A549 (cell line): ENCODE measurements around the gene TMEM184C. TPM values are rescaled to one million over a fixed set of nuclear protein-coding genes. Genes with fewer than 3 reads are reported as not detected.
A peak's percentile ranks its signal among the peaks of the same experiment; 100 is the strongest.

Experiments
- ATAC-seq, 2 experiments: fragments of 200-7000 bp in 1 of 2; fragments of >200 bp in 1 of 2; cut with Nextera tagmentation in 1 of 2; cut with Tn5 transposase in 1 of 2; 3 replicates each; pipeline versions ENCODE4 v1.8.0 to v1.9.1; 2018 to 2020; ENCODE audit warnings: mild to moderate bottlenecking in 1 of 2, moderate library complexity in 1 of 2
- CTCF ChIA-PET: fragments of 300-600 bp; sonication (Branson Sonifier 250); formaldehyde crosslinking; extraction: SDS; loops from one replicate; lab custom pipeline; 2021; ENCODE audit warnings: antibody characterized with exemption, inconsistent platforms; lab: Yijun Ruan, JAX
- POLR2A ChIA-PET: fragments of 350-600 bp; formaldehyde crosslinking; extraction: SDS; loops from one replicate; lab custom pipeline; 2021; ENCODE audit warnings: antibody characterized with exemption, inconsistent platforms; lab: Yijun Ruan, JAX
- DNase-seq, 2 experiments: peaks; one replicate each; pipeline versions ENCODE4 v3.0.0 to v3.0.0-alpha.2; 2011 to 2016; ENCODE audit warnings: low read depth in 1 of 2, low spot score in 1 of 2
- FAIRE-seq: peaks from 2 replicates; lab custom pipeline; 2011; peaks lifted over from hg19 to GRCh38; lab: Jason Lieb, UNC
- H3K27ac ChIP-seq, 2 experiments: fragments of >200 bp; sonication (Bioruptor Twin); formaldehyde crosslinking; 3 replicates each; pipeline ENCODE4 v1.5.1; 2016 to 2017
- H3K4me1 ChIP-seq: fragments of >200 bp; sonication (Bioruptor Twin); formaldehyde crosslinking; 3 replicates; pipeline ENCODE4 v1.6.1; 2016
- H3K4me2 ChIP-seq: fragments of >200 bp; sonication (Bioruptor Twin); formaldehyde crosslinking; 3 replicates; pipeline ENCODE4 v1.6.1; 2016
- H3K4me3 ChIP-seq: fragments of >200 bp; sonication (Bioruptor Twin); formaldehyde crosslinking; 3 replicates; pipeline ENCODE4 v1.5.1; 2016
- H3K9me3 ChIP-seq: fragments of >200 bp; sonication (Bioruptor Twin); formaldehyde crosslinking; 3 replicates; pipeline ENCODE4 v1.6.1; 2016
- CBX8 ChIP-seq: fragments of 200-600 bp; sonication (generic); IDR thresholded peaks from 2 replicates; pipeline ENCODE4 v1.6.1; 2016
- CEBPB ChIP-seq, 2 experiments: fragments of >200 bp in 1 of 2; sonication (Bioruptor Twin) in 1 of 2; formaldehyde crosslinking in 1 of 2; IDR thresholded peaks; 2 replicates each; pipeline ENCODE4 v1.6.1; 2012 to 2016
- CHD2 ChIP-seq: fragments of 150-350 bp; IDR thresholded peaks from 2 replicates; pipeline ENCODE4 v1.6.1; 2014; ENCODE audit warnings: low read length; ENCODE audit not compliant: partially characterized antibody
- EP300 ChIP-seq, 2 experiments: fragments of >200 bp; sonication (Bioruptor Twin); formaldehyde crosslinking; IDR thresholded peaks; 2 replicates in 1 of 2; 3 replicates in 1 of 2; pipeline ENCODE4 v1.6.1; 2016 to 2017
- ESRRA ChIP-seq: fragments of 150-350 bp; IDR thresholded peaks from 2 replicates; pipeline ENCODE4 v1.6.1; 2014; ENCODE audit warnings: mild to moderate bottlenecking, low read length, borderline replicate concordance
- FOSL2 ChIP-seq, 2 experiments: fragments of 450-650 bp in 1 of 2; fragments of >200 bp in 1 of 2; sonication (Bioruptor Twin) in 1 of 2; formaldehyde crosslinking; IDR thresholded peaks; 2 replicates each; pipeline versions ENCODE4 v1.5.0 to v1.6.1; 2016 to 2020; ENCODE audit warnings: mild to moderate bottlenecking in 1 of 2, moderate library complexity in 1 of 2
- FOXS1 ChIP-seq: fragments of 250-450 bp; sonication (Bioruptor Pico); IDR thresholded peaks from 2 replicates; pipeline ENCODE4 v1.5.0; 2020; ENCODE audit warnings: mild to moderate bottlenecking, moderate library complexity
- GATA3 ChIP-seq: IDR thresholded peaks from 2 replicates; pipeline ENCODE4 v1.6.1; 2012; ENCODE audit warnings: borderline replicate concordance
- HDAC2 ChIP-seq: fragments of 200-600 bp; sonication (generic); IDR thresholded peaks from 2 replicates; pipeline ENCODE4 v1.6.1; 2016
- HEYL ChIP-seq: fragments of 250-450 bp; sonication (Bioruptor Pico); IDR thresholded peaks from 2 replicates; pipeline ENCODE4 v1.8.0; 2021; ENCODE audit warnings: mild to moderate bottlenecking, moderate library complexity
- HOXA7 ChIP-seq: fragments of 250-450 bp; sonication (Bioruptor Pico); IDR thresholded peaks from 2 replicates; pipeline ENCODE4 v1.5.0; 2020; ENCODE audit warnings: mild to moderate bottlenecking, moderate library complexity
- JUN ChIP-seq, 2 experiments: fragments of >200 bp; sonication (Bioruptor Twin); formaldehyde crosslinking; IDR thresholded peaks; 2 replicates in 1 of 2; 3 replicates in 1 of 2; pipeline ENCODE4 v1.6.1; 2016 to 2017
- KDM5A ChIP-seq: fragments of 200-600 bp; sonication (generic); IDR thresholded peaks from 2 replicates; pipeline ENCODE4 v1.6.1; 2016; ENCODE audit warnings: antibody characterized with exemption, mild to moderate bottlenecking
- MAFK ChIP-seq: fragments of 450-650 bp; IDR thresholded peaks from 2 replicates; pipeline ENCODE4 v1.6.1; 2014; ENCODE audit not compliant: partially characterized antibody
- NPAS2 ChIP-seq: fragments of 250-450 bp; sonication (Bioruptor Pico); IDR thresholded peaks from 2 replicates; pipeline ENCODE4 v1.8.0; 2022; ENCODE audit warnings: mild to moderate bottlenecking, moderate library complexity, borderline replicate concordance
- NR3C1 ChIP-seq: fragments of >200 bp; sonication (Bioruptor Twin); formaldehyde crosslinking; IDR thresholded peaks from 3 replicates; pipeline ENCODE4 v1.6.1; 2017
- PHF8 ChIP-seq: fragments of 200-600 bp; sonication (generic); IDR thresholded peaks from 2 replicates; pipeline ENCODE4 v1.6.1; 2016; ENCODE audit warnings: low read depth, mild to moderate bottlenecking, antibody characterized with exemption, moderate library complexity, borderline replicate concordance
- POLR2A ChIP-seq: IDR thresholded peaks from 2 replicates; pipeline ENCODE4 v1.6.1; 2012; ENCODE audit warnings: mild to moderate bottlenecking, low read length
- RAD21 ChIP-seq, 2 experiments: fragments of >200 bp in 1 of 2; sonication (Bioruptor Twin) in 1 of 2; formaldehyde crosslinking in 1 of 2; IDR thresholded peaks in 1 of 2; conservative IDR thresholded peaks in 1 of 2; 2 replicates in 1 of 2; 3 replicates in 1 of 2; pipeline ENCODE4 v1.6.1; 2012 to 2018; ENCODE audit warnings: inconsistent platforms in 1 of 2
- RCOR1 ChIP-seq: fragments of 150-350 bp; IDR thresholded peaks from 2 replicates; pipeline ENCODE4 v1.6.1; 2014; ENCODE audit warnings: antibody characterized with exemption, low read length, low read depth
- SMC3 ChIP-seq: fragments of >200 bp; sonication (Bioruptor Twin); formaldehyde crosslinking; IDR thresholded peaks from 3 replicates; pipeline ENCODE4 v1.6.1; 2018; ENCODE audit warnings: inconsistent platforms
- TP53 ChIP-seq: fragments of 250-450 bp; sonication (Bioruptor Pico); IDR thresholded peaks from 2 replicates; pipeline ENCODE4 v1.5.0; 2021; ENCODE audit warnings: mild to moderate bottlenecking, moderate library complexity
- USF2 ChIP-seq: fragments of 450-650 bp; IDR thresholded peaks from 2 replicates; pipeline ENCODE4 v1.6.1; 2014; ENCODE audit warnings: antibody characterized with exemption
- ZFP36 ChIP-seq: fragments of 450-650 bp; IDR thresholded peaks from 2 replicates; pipeline ENCODE4 v1.6.1; 2014; ENCODE audit warnings: borderline replicate concordance; ENCODE audit not compliant: partially characterized antibody
- ZSCAN20 ChIP-seq: fragments of 250-450 bp; sonication (Bioruptor Pico); IDR thresholded peaks from 2 replicates; pipeline ENCODE4 v1.8.0; 2022; ENCODE audit warnings: mild to moderate bottlenecking, moderate library complexity
- WGBS: methylation state at CpG from one replicate; pipeline ENCODE4 v1.1.6; 2017; ENCODE audit errors: missing lambda C conversion rate; 5-methylcytosine and 5-hydroxymethylcytosine counted together
- polyA minus RNA-seq: library from RNA; depleted of rRNA, polyadenylated mRNA; stranded (reverse); fragments of >200 nt; gene quantifications from 2 replicates; pipeline ENCODE4 v1.2.3, GENCODE V29; 2011; rRNA and poly(A)+ RNA removed
- polyA plus RNA-seq, 4 experiments: library from polyadenylated mRNA; depleted of rRNA in 3 of 4; stranded (reverse); fragments of >200 nt; fragmentation: RNase III in 1 of 4; extraction: RNeasy Plus Mini Kit Qiagen cat#74134 plus additional on column Dnase treatment in 1 of 4; gene quantifications; 2 replicates in 3 of 4; 3 replicates in 1 of 4; pipeline ENCODE4 v1.2.3, GENCODE V29; 2011 to 2017
- TF ChIP-seq, protein P1 (sequence below): fragments of >200 bp; sonication (Bioruptor Twin); formaldehyde crosslinking; IDR thresholded peaks from 3 replicates; pipeline ENCODE4 v1.6.1; 2016
- TF ChIP-seq, protein P2 (sequence below): IDR thresholded peaks from 2 replicates; pipeline ENCODE4 v1.6.1; 2012
- TF ChIP-seq, protein P3 (sequence below): fragments of 150-350 bp; IDR thresholded peaks from 2 replicates; pipeline ENCODE4 v1.6.1; 2014; ENCODE audit warnings: low read depth, mild to moderate bottlenecking, low read length
- TF ChIP-seq, protein P4 (sequence below): IDR thresholded peaks from 2 replicates; pipeline ENCODE4 v1.6.1; 2012; ENCODE audit warnings: low read depth, borderline replicate concordance
- TF ChIP-seq, protein P5 (sequence below): fragments of >200 bp; sonication (Bioruptor Twin); formaldehyde crosslinking; IDR thresholded peaks from 3 replicates; pipeline ENCODE4 v1.5.1; 2016

TMEM184C gene
- 25.2 and 30.5 TPM in 2 replicates for polyA plus RNA-seq (2011; rRNA removed)
- 6.1 and 7.6 TPM in 2 replicates for polyA plus RNA-seq (2012; cell fraction: cytosol; rRNA removed)
- polyA plus RNA-seq (2012; cell fraction: nucleus; rRNA removed) = 3.4 and 5.1 TPM in 2 replicates
- 17.4 to 17.6 TPM (median 17.6 TPM) in 3 replicates for polyA plus RNA-seq (2017; fragmentation: RNase III; extraction: RNeasy Plus Mini Kit Qiagen cat#74134 plus additional on column Dnase treatment)
- polyA minus RNA-seq = 28.0 and 30.5 TPM in 2 replicates

DNA sequence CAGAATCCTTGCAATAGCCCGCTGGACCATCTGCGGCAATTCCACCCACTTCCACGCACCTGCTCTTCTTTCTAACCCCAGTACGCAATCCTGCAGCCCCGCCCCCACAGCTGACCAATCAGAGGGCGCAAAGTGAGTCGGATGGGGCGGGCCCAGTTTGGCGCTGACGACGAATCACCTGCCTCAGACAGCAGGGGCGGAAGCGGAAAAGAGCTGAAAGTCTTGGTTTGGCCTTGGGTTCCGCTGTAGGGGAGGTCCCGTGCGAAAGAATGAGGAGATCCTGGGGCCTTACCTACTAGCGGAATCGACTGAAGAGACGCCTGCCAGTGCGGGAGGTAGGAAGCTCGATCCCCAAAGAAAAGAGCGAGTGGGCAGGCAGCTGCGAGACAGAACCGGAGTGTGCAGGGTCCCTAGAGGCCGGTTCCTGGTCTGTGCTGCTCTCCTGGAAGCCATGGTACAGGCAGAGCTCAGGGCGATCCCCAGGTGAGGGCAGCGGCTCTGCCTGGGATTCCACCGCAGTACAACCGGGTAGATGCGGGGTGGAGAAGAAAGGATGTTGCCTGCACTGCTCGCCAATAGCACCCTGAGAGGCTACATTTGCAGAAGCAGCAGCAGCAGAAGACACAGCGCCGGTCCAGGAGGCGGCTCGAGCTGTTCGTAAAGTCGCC lies at the start of gene TMEM184C:
Gene TMEM184C (plus strand): TSS at position 225 of the 668 bp plus-strand sequence. CDS start 560 bp downstream, outside the sequence.
- FAIRE-seq (no peak), DNase-seq (peak; percentile 89 to 92), ATAC-seq (peak; percentile 99 to 100)
- TF ChIP-seq POLR2A (peak; percentile 71), HDAC2 (no peak), MAFK (no peak), CBX8 (no peak), USF2 (0 out of 2 replicates have a peak, but pooled peaks have one; percentile 10), RAD21 (conservative IDR thresholded peaks at IDR 0.05 in 1 of 2, IDR thresholded peaks at IDR 0.05 in 1 of 2) (no peak), SMC3 (no peak), FOSL2 (IDR thresholded peaks at IDR 0.05) (no peak), FOSL2 (CRISPR knock-in tag; IDR thresholded peaks at IDR 0.05) (no peak), ESRRA (no peak), HEYL (CRISPR knock-in tag) (no peak), JUN (IDR thresholded peaks at IDR 0.05) (peak; percentile 15 to 55; a peak in 2 of 5 replicates), NR3C1 (no peak), GATA3 (no peak), EP300 (IDR thresholded peaks at IDR 0.05) (no peak), HOXA7 (no peak), TP53 (CRISPR knock-in tag) (no peak), KDM5A (peak; percentile 46; the same call in 1 of the 2 replicates), ZSCAN20 (CRISPR knock-in tag) (no peak), FOXS1 (CRISPR knock-in tag) (no peak), ZFP36 (no peak), RCOR1 (no peak), CEBPB (IDR thresholded peaks at IDR 0.05) (peak in 1 of 2 experiments; percentile 17; a peak in 1 of 4 replicates), NPAS2 (CRISPR knock-in tag) (no peak), CHD2 (no peak), PHF8 (no peak; the same call in 1 of the 2 replicates)
- TF ChIP-seq, protein P1, sequence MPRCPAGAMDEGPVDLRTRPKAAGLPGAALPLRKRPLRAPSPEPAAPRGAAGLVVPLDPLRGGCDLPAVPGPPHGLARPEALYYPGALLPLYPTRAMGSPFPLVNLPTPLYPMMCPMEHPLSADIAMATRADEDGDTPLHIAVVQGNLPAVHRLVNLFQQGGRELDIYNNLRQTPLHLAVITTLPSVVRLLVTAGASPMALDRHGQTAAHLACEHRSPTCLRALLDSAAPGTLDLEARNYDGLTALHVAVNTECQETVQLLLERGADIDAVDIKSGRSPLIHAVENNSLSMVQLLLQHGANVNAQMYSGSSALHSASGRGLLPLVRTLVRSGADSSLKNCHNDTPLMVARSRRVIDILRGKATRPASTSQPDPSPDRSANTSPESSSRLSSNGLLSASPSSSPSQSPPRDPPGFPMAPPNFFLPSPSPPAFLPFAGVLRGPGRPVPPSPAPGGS = 0 out of 3 replicates have a peak, but pooled peaks have one; percentile 71
- TF ChIP-seq, protein P2, sequence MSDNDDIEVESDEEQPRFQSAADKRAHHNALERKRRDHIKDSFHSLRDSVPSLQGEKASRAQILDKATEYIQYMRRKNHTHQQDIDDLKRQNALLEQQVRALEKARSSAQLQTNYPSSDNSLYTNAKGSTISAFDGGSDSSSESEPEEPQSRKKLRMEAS = peak; percentile 64
- TF ChIP-seq, protein P3, sequence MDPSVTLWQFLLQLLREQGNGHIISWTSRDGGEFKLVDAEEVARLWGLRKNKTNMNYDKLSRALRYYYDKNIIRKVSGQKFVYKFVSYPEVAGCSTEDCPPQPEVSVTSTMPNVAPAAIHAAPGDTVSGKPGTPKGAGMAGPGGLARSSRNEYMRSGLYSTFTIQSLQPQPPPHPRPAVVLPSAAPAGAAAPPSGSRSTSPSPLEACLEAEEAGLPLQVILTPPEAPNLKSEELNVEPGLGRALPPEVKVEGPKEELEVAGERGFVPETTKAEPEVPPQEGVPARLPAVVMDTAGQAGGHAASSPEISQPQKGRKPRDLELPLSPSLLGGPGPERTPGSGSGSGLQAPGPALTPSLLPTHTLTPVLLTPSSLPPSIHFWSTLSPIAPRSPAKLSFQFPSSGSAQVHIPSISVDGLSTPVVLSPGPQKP = no peak
- TF ChIP-seq, protein P4, sequence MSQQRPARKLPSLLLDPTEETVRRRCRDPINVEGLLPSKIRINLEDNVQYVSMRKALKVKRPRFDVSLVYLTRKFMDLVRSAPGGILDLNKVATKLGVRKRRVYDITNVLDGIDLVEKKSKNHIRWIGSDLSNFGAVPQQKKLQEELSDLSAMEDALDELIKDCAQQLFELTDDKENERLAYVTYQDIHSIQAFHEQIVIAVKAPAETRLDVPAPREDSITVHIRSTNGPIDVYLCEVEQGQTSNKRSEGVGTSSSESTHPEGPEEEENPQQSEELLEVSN = 0 out of 2 replicates have a peak, but pooled peaks have one; percentile 45
- TF ChIP-seq, protein P5, sequence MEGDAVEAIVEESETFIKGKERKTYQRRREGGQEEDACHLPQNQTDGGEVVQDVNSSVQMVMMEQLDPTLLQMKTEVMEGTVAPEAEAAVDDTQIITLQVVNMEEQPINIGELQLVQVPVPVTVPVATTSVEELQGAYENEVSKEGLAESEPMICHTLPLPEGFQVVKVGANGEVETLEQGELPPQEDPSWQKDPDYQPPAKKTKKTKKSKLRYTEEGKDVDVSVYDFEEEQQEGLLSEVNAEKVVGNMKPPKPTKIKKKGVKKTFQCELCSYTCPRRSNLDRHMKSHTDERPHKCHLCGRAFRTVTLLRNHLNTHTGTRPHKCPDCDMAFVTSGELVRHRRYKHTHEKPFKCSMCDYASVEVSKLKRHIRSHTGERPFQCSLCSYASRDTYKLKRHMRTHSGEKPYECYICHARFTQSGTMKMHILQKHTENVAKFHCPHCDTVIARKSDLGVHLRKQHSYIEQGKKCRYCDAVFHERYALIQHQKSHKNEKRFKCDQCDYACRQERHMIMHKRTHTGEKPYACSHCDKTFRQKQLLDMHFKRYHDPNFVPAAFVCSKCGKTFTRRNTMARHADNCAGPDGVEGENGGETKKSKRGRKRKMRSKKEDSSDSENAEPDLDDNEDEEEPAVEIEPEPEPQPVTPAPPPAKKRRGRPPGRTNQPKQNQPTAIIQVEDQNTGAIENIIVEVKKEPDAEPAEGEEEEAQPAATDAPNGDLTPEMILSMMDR = no peak
- peak within 1 kb of the TSS; percentile 96 for H3K4me2 ChIP-seq
- peak within 1 kb of the TSS; percentile 89 for H3K4me3 ChIP-seq
- ChIA-PET CTCF (interaction anchor here (1.5 to 3.8 kb wide), 5 partner anchors 21 to 598 kb away, joined by 3 to 16 read pairs (median 5); no protein-coding TSS in a partner anchor), POLR2A (interaction anchor here (0.5 to 1.7 kb wide), 6 partner anchors 9 to 641 kb away, joined by 3 to 9 read pairs (median 4); partner anchors contain the start of genes ARHGAP10 and PRMT9)
- WGBS = 2% methylated on average over 21 of the region's 37 CpGs
- H3K4me1 ChIP-seq = peaks cover 5% of the 10 kb centered on the region; the same call in 1 of the 3 replicates
- H3K27ac ChIP-seq = peak within 1 kb of the TSS; percentile 87 to 90
- no peaks in the 10 kb centered on the region for H3K9me3 ChIP-seq
